KOPT-K1 (cell line): ENCODE measurements around the gene SF3B1.
"Not testable (repeated sequence)": the region's sequence is repeated elsewhere in the genome, so short reads cannot be mapped to it uniquely, and the experiment has no call there.

Experiments
- H3K27ac ChIP-seq: fragments of 200-600 bp; sonication (generic); 2 replicates; pipeline ENCODE4 v1.5.1; 2016; ENCODE audit warnings: antibody characterized with exemption, mild to moderate bottlenecking, low read depth, low read length; ENCODE audit not compliant: poor library complexity, severe bottlenecking
- H3K36me3 ChIP-seq: fragments of 200-600 bp; sonication (generic); 2 replicates; pipeline ENCODE4 v1.5.1; 2017; ENCODE audit warnings: antibody characterized with exemption, mild to moderate bottlenecking, low read length, moderate library complexity; ENCODE audit not compliant: insufficient read depth
- H3K9me3 ChIP-seq: fragments of 200-600 bp; sonication (generic); 2 replicates; pipeline ENCODE4 v1.5.1; 2017; ENCODE audit warnings: antibody characterized with exemption, low read length, mild to moderate bottlenecking; ENCODE audit not compliant: insufficient read depth, poor library complexity, severe bottlenecking

Gene SF3B1

DNA sequence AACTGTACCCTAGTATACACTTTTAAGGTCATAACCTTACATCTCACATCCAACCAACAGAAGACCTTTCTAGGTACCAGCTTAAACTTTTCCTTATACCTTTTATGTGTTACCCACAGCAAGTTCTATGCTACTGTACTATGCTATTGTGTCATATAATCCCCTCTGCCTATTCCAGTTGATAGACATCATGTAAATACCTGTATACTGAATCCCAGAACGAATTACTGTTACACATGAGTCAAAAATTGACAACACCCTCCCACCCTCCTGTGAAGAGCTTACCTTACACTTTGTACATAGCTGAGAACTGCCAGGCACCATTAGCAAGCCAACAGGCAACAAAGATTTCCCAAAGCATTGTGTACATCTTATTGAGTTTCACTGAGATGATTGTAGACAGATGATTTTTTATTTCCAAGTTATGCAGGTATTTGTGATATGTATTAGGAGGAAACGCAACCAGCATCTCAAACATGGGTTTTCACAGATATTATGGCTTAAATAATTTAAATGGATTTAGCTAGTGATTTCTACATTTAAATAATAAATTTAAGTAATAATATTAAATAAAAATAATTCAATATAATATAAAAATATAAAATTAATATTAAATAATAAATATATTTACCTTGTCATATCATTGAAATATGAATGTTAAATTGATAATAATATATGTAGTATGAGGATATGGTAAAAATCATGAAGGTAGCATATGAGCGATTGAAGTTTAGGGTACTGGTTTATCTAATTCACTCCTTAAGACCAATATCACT is 81.2 kb downstream of the SF3B1 start:
- Histone ChIP-seq H3K36me3 (no peaks in the 10 kb centered on the region), H3K9me3 (no peaks in the 10 kb centered on the region), H3K27ac (no peak overlapping the region)

DNA sequence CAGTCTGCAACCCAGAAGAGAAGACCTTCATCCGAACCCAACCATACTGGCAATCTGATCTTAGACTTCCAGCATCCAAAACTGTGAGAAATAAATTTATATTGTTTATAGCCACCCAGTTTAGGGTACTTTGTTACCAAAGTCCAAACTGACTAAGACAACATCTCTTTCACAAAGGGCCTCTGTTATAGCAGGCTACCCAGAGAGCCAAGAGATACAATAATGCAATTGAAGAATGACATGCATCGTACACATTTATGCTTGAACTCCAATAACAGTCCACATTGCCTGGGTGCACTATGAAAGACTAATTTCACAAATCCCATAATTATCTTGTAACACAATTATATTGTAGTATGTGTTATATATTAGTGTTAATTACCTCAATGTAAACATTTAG is 85.1 kb downstream of the SF3B1 start:
- no peak overlapping the region for H3K27ac ChIP-seq
- H3K9me3 ChIP-seq = no peaks in the 10 kb centered on the region
- H3K36me3 ChIP-seq = no peaks in the 10 kb centered on the region

DNA sequence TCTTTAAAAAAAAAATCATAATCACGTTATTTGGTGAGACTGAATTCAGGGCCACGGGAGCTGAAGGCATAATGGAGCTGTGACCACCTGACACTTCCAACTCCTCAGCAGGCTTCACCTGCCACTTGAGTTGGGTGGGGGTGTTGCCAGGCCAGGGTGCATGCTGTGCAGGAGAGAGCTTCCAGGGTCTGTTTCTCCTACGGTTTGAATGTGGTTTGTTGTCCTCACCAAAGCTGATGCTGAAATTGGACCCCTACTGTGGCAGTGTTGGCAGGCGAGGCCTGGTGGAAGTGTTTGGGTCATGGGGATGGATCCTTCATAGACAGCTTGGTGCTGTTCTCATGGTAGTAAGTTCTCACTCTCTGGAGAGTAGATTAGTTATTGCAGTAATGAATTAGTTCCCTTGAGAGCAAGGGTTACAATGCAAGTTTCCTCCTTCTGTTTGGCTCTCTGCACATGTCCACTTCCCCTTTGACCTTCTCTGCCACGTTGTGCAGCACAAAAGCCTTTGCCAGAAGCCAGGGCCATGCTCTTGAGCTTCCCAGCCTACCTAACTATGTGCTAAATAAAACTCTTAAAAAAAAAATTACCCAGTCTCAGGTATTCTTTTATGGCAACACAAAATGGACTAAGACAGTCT is 86.0 kb downstream of the SF3B1 start:
- Histone ChIP-seq H3K9me3 (no peaks in the 10 kb centered on the region), H3K36me3 (no peaks in the 10 kb centered on the region), H3K27ac (no peak overlapping the region)

DNA sequence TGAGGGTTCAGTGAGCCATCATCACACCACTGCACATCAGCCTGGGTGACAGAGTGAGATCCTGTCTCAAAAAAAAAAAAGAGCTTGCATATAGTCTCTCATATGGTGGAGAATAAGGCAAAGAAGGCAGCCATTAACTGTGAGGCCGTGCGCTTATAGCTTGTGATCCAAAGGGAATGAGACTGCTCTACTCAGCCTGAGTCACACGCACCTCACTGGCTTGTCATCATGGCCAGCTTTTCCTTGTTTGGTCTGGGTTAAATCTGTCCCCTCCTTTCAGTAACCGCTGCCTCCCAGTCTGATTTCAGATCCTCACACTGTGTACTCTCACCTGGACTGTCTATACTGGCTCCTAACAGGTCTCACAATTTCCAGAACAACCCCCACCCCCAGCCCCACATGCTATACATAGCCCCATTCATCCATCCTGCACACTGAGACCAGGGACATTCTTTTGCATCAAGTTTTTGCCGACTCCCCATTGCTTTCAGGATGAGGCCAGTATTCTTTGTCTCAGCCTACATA is 88.9 kb downstream of the SF3B1 start:
- Histone ChIP-seq H3K27ac (no peak overlapping the region), H3K36me3 (no peaks in the 10 kb centered on the region), H3K9me3 (no peaks in the 10 kb centered on the region)

DNA sequence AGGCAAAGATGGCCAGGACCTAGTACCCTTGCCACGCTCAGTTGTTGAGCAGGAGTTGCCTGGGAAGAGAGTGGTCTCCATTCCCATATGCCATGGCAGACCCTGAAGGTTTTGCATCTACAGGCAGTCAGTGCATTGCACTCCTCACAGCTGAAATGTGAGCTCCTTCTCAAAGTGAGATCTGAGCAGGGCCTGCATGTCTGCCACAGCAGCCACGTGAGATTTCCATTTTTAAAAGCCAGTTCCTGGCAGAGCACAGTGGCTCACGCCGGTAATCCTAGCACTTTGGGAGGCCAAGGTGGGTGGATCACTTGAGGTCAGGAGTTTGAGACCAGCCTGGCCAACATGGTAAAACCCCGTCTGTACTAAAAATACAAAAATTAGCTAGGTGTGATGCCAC is 90.9 kb downstream of the SF3B1 start:
- not testable (repeated sequence) for H3K27ac ChIP-seq, H3K9me3 ChIP-seq, H3K36me3 ChIP-seq

DNA sequence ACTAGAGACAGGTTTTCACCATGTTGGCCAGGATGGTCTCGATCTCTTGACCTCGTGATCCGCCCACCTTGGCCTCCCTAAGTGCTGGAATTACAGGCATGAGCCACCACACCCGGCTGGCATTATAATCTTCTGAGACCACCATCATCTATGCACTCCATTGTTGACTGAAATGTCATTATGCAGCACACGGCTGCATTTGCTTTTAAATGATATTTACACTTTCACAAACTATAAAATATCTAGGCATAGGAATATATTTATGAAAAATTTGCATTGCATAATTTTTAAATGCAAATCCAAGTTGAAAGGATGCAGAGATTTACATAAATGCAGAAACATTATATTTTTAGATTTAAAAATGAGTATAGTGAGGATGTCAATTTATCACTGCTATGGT is 94.2 kb downstream of the SF3B1 start:
- H3K9me3 ChIP-seq = no peaks in the 10 kb centered on the region
- no peak overlapping the region for H3K27ac ChIP-seq
- H3K36me3 ChIP-seq = no peaks in the 10 kb centered on the region
